ENCODE results near the gene RSPO4. TPM values are rescaled to one million over a fixed set of nuclear protein-coding genes. Genes with fewer than 3 reads are reported as not detected.

RSPO4 gene
- total RNA-seq, 4 donors from 2014 or later: 0.27 to 4.8 (median 0.65) TPM

- 63 to 91% methylated on average over 7 of the region's 7 CpGs for WGBS, 2 donors
- Histone ChIP-seq H3K4me3 (replicated peaks in 1 of 3) (no peak overlapping the region), H3K9me3 (no peaks in the 10 kb centered on the region), H3K36me3 (no peaks in the 10 kb centered on the region), H3K27me3 (no peaks in the 10 kb centered on the region), H3K4me1 (no peaks in the 10 kb centered on the region), H3K27ac (no peak overlapping the region)
- no peak for DNase-seq
- intact Hi-C loops (cut with DNase I): no loop called here
- TF ChIP-seq POLR2A (IDR thresholded peaks at IDR 0.05) (no peak), CTCF (IDR thresholded peaks at IDR 0.05) (no peak)
Measured at GRCh38 chr20:1014471-1014870, 12.4 kb upstream of the RSPO4 start.

GRCh38 chr20:1013566-1014340, 11.6 kb upstream of the RSPO4 start:
- Histone ChIP-seq H3K27me3 (no peaks in the 10 kb centered on the region), H3K9me3 (no peaks in the 10 kb centered on the region), H3K27ac (no peak overlapping the region), H3K4me3 (replicated peaks in 1 of 3) (no peak overlapping the region), H3K4me1 (no peaks in the 10 kb centered on the region), H3K36me3 (no peaks in the 10 kb centered on the region)
- DNase-seq: no peak
- intact Hi-C loops (cut with DNase I): no loop called here
- WGBS, 2 donors: 69 to 79% methylated on average over 5 to 7 of the region's 7 CpGs
- TF ChIP-seq CTCF (IDR thresholded peaks at IDR 0.05) (no peak), POLR2A (IDR thresholded peaks at IDR 0.05) (no peak)

GRCh38 chr20:1012359-1013168, 10.5 kb upstream of the RSPO4 start:
- no peaks in the 10 kb centered on the region for H3K36me3 ChIP-seq
- intact Hi-C loops (cut with DNase I): no loop called here
- H3K27me3 ChIP-seq: no peaks in the 10 kb centered on the region
- no peak overlapping the region for H3K4me3 ChIP-seq (replicated peaks in 1 of 3)
- TF ChIP-seq CTCF (IDR thresholded peaks at IDR 0.05) (no peak), POLR2A (IDR thresholded peaks at IDR 0.05) (no peak)
- no peak overlapping the region for H3K27ac ChIP-seq
- no peak for DNase-seq
- no peaks in the 10 kb centered on the region for H3K9me3 ChIP-seq
- no peaks in the 10 kb centered on the region for H3K4me1 ChIP-seq
- WGBS, 2 donors: 62 to 76% methylated on average over 10 of the region's 10 CpGs

GRCh38 chr20:1010659-1011058, 8.5 kb upstream of the RSPO4 start:
- intact Hi-C loops (cut with DNase I): no loop called here
- WGBS, 2 donors: 91 to 96% methylated on average over 6 of the region's 6 CpGs
- no peak overlapping the region for H3K4me3 ChIP-seq (replicated peaks in 1 of 3)
- H3K27me3 ChIP-seq: no peaks in the 10 kb centered on the region
- no peaks in the 10 kb centered on the region for H3K9me3 ChIP-seq
- H3K36me3 ChIP-seq: no peaks in the 10 kb centered on the region
- no peak overlapping the region for H3K27ac ChIP-seq
- no peak for DNase-seq
- TF ChIP-seq POLR2A (IDR thresholded peaks at IDR 0.05): no peak
- no peak for TF ChIP-seq CTCF (IDR thresholded peaks at IDR 0.05)
- no peaks in the 10 kb centered on the region for H3K4me1 ChIP-seq
